Common myeloid progenitor, CD34-positive (primary cell): ENCODE data around the gene SLIT1.

Experiments used
- CTCF ChIA-PET: fragments of 350-600 bp; sonication (Branson Sonifier 250); formaldehyde crosslinking; loops from one replicate; lab custom pipeline; 2021; ENCODE audit warnings: antibody characterized with exemption; lab: Charles Lee
- POLR2A ChIA-PET: fragments of 350-600 bp; sonication (Branson Sonifier 250); formaldehyde crosslinking; loops from one replicate; lab custom pipeline; 2021; ENCODE audit warnings: antibody characterized with exemption; lab: Charles Lee
- DNase-seq, 3 donors: peaks; one replicate each; pipeline versions ENCODE4 v3.0.0 to v3.0.0-alpha.2; 2013
- H3K27ac ChIP-seq, 2 experiments: 1 replicate in 1 of 2; 2 replicates in 1 of 2; pipeline ENCODE4 v1.7.0; 2013; ENCODE audit warnings: inconsistent platforms in 2 of 2, low read length in 2 of 2, mild to moderate bottlenecking in 2 of 2, low read depth in 1 of 2, moderate library complexity in 1 of 2; ENCODE audit not compliant: severe bottlenecking in 2 of 2, insufficient read depth in 1 of 2, poor library complexity in 1 of 2
- H3K27me3 ChIP-seq, 5 experiments: replicated peaks in 2 of 5; 1 replicate in 3 of 5; 2 replicates in 2 of 5; pipeline versions ENCODE4 v1.6.1 to v1.7.0; 2013; ENCODE audit warnings: low read length in 4 of 5, mild to moderate bottlenecking in 2 of 5, moderate library complexity in 2 of 5, inconsistent platforms in 1 of 5; ENCODE audit not compliant: insufficient read depth in 5 of 5, control insufficient read depth in 4 of 5
- H3K36me3 ChIP-seq, 4 experiments: 1 replicate in 2 of 4; 2 replicates in 2 of 4; pipeline versions ENCODE4 v1.6.1 to v1.7.0; 2013; ENCODE audit warnings: low read length in 3 of 4, control low read depth in 1 of 4, mild to moderate bottlenecking in 1 of 4; ENCODE audit not compliant: control insufficient read depth in 4 of 4, insufficient read depth in 4 of 4
- H3K4me1 ChIP-seq, 4 experiments: 1 replicate in 3 of 4; 2 replicates in 1 of 4; pipeline versions ENCODE4 v1.6.1 to v1.7.1; 2013; ENCODE audit warnings: low read length in 3 of 4, mild to moderate bottlenecking in 3 of 4, control low read depth in 1 of 4, inconsistent platforms in 1 of 4, moderate library complexity in 1 of 4; ENCODE audit not compliant: control insufficient read depth in 4 of 4, insufficient read depth in 4 of 4; ENCODE audit errors: control extremely low read depth in 1 of 4
- H3K4me3 ChIP-seq, 7 experiments: 1 replicate in 4 of 7; 2 replicates in 3 of 7; pipeline versions ENCODE4 v1.5.1 to v1.7.0; 2013; ENCODE audit warnings: mild to moderate bottlenecking in 7 of 7, low read length in 6 of 7, moderate library complexity in 6 of 7, inconsistent platforms in 2 of 7, low read depth in 2 of 7, control low read depth in 1 of 7; ENCODE audit not compliant: insufficient read depth in 4 of 7, control insufficient read depth in 1 of 7; ENCODE audit errors: extremely low read depth in 1 of 7
- H3K9me3 ChIP-seq, 5 experiments: 1 replicate in 4 of 5; 2 replicates in 1 of 5; pipeline versions ENCODE4 v1.6.1 to v1.7.1; 2013; ENCODE audit warnings: low read length in 4 of 5, mild to moderate bottlenecking in 2 of 5, inconsistent platforms in 1 of 5, low read depth in 1 of 5, moderate library complexity in 1 of 5; ENCODE audit not compliant: control insufficient read depth in 4 of 5, insufficient read depth in 2 of 5; ENCODE audit errors: control extremely low read depth in 1 of 5
- WGBS: methylation state at CpG from one replicate; pipeline ENCODE4 v1.1.5; 2013; ENCODE audit not compliant: insufficient coverage; 5-methylcytosine and 5-hydroxymethylcytosine counted together

Gene SLIT1

GRCh38 chr10:97228130-97228774 is 42.5 kb upstream of the SLIT1 start:
- Histone ChIP-seq H3K4me1 (peaks cover 0 to 10% (median 1%) of the 10 kb centered on the region in 4 experiments), H3K36me3 (peaks cover 20 to 31% (median 24%) of the 10 kb centered on the region in 4 experiments), H3K9me3 (no peaks in the 10 kb centered on the region), H3K27ac (no peak overlapping the region), H3K4me3 (no peak overlapping the region), H3K27me3 (no peaks in the 10 kb centered on the region)
- ChIA-PET POLR2A (no interaction called here), CTCF (interaction anchor here (2.2 kb wide), 1 partner anchor 18 kb away, joined by 9 read pairs; no protein-coding TSS in a partner anchor)
- 100% methylated on average over 2 of the region's 3 CpGs for WGBS
- no peak for DNase-seq

- Histone ChIP-seq H3K9me3 (no peaks in the 10 kb centered on the region), H3K36me3 (peaks cover 25 to 38% (median 28%) of the 10 kb centered on the region in 4 experiments), H3K27ac (no peak overlapping the region), H3K4me1 (peaks cover 0 to 10% (median 1%) of the 10 kb centered on the region in 4 experiments), H3K4me3 (no peak overlapping the region), H3K27me3 (no peaks in the 10 kb centered on the region)
- ChIA-PET CTCF (interaction anchor here (0.7 to 3.9 kb wide), 5 partner anchors 9 to 149 kb away, joined by 3 to 33 read pairs (median 4); no protein-coding TSS in a partner anchor), POLR2A (no interaction called here)
- 100% methylated on average over 1 of the region's 4 CpGs for WGBS
- no peak for DNase-seq
Observed at GRCh38 chr10:97226398-97226797, 40.6 kb upstream of the SLIT1 start.

DNA sequence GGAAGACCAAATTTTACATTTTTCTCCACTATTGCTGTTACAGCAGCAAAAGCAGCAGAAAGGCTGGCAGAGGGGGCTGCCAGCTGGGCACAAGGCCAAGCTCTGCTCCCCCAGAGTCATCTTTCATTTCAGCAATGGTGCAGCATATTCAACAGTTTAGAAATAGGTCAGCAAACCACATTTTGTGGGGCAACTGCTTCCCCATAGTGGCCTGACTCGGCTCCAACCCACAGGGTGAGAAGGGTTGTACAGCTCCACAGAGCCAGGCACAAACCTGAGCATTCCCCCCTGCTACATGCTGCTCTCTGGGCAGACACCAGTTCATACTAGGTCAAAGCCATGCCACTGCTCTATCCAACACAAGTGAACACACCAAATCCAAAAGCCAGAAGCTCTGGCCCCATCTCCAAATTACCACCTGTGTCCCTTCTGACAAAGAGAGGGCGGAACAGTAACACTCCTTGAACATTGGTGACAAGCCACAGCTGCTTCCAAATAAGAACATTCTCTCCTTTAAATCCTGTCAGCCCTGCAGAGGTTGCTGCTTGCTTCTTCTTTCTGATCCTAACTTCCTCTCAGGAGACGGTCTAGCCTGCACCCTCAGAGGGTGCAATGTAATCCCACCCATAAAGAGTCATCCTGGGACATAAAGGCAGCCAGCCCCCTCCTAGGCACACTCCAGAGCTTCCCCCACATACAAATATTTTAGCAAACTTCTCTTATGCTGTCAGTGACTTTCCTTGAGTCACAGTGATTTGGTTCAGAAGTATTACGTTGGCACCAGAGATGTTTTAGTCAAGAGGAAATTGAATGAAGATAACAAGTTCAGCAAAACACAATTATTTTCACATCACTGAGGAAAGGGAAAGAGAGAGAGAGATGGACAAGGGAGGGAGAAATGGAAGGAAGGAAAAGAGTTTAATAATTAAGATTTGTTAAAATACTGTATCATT is 39.0 kb upstream of the SLIT1 start:
- ChIA-PET POLR2A (no interaction called here), CTCF (interaction anchor here (0.6 to 3.9 kb wide), 5 partner anchors 10 to 294 kb away, joined by 3 to 33 read pairs (median 4); no protein-coding TSS in a partner anchor)
- 71% methylated on average over 3 of the region's 4 CpGs for WGBS
- no peak for DNase-seq
- Histone ChIP-seq H3K27me3 (no peaks in the 10 kb centered on the region), H3K9me3 (no peaks in the 10 kb centered on the region), H3K27ac (no peak overlapping the region), H3K4me1 (peaks cover 0 to 10% (median 1%) of the 10 kb centered on the region in 4 experiments), H3K36me3 (peaks cover 25 to 34% (median 28%) of the 10 kb centered on the region in 4 experiments), H3K4me3 (no peak overlapping the region)

DNA sequence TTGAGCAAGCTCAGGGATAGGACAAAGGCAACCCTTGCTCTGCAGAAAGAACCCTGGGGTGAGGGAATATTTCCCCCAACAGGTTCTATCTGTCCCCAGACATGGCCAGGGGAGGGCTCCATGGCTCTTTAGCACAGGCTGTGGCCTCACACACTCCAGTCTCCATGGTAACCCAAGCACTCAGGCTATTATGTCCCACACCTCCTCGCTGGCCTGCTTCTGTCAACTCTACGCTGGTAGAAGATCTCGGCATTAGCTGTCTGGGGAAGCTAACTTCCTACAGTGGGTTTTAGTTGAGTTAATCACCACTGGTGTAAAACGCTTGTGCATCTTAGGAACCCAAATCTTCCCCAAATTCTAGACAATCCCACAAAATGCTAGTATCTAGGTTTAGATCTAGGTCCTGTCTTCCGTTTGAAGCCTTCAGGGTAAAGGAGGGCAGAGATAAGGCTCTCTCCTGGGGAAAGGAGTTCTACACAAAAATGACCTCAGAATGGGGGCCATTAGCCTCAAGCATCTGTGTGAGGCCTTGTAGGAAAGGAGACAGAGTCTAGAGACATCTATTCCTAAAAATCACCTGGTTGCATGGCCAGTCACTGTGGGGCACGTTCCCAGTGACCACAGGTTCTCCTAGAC is 36.7 kb upstream of the SLIT1 start:
- Histone ChIP-seq H3K4me3 (no peak overlapping the region), H3K9me3 (no peaks in the 10 kb centered on the region), H3K4me1 (peaks cover 0 to 21% (median 8%) of the 10 kb centered on the region in 4 experiments), H3K27me3 (no peaks in the 10 kb centered on the region), H3K36me3 (peaks cover 13 to 20% (median 15%) of the 10 kb centered on the region in 4 experiments), H3K27ac (no peak overlapping the region)
- POLR2A ChIA-PET = no interaction called here
- WGBS = 100% methylated on average over 4 of the region's 6 CpGs
- CTCF ChIA-PET = no interaction called here
- no peak for DNase-seq

DNA sequence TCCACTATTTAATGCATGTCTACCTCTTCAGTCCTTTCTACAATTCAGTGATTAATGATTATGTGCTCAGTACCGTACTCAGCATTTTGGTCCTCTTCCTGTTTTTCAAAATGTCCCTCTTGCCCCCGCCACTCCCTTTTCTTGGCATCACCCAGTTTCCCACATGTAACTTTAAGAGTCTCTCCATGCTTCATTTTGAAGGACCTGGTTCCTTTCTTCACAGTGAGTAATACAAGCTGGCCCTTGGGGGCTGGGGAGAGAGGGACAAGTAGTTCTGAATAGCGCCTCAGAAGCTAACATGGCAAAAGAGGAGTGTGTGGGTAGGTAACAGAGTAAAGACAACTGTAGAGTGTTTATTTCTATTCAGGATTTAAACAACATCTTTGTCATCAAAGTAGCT is 34.6 kb upstream of the SLIT1 start:
- WGBS = 100% methylated on average over 2 of the region's 3 CpGs
- H3K4me1 ChIP-seq = peaks cover 0 to 32% (median 15%) of the 10 kb centered on the region in 4 experiments
- CTCF ChIA-PET = interaction anchor here (0.7 to 5.3 kb wide), 4 partner anchors 10 to 148 kb away, joined by 3 to 25 read pairs (median 6); no protein-coding TSS in a partner anchor
- H3K4me3 ChIP-seq = no peak overlapping the region
- no peak for DNase-seq
- no peaks in the 10 kb centered on the region for H3K27me3 ChIP-seq
- H3K27ac ChIP-seq = no peak overlapping the region
- peaks cover 7 to 14% (median 9%) of the 10 kb centered on the region in 4 experiments for H3K36me3 ChIP-seq
- H3K9me3 ChIP-seq = no peaks in the 10 kb centered on the region
- POLR2A ChIA-PET = no interaction called here

- POLR2A ChIA-PET = interaction anchor here (0.6 kb wide), 1 partner anchor 1667 kb away, joined by 3 read pairs; no protein-coding TSS in a partner anchor
- Histone ChIP-seq H3K27me3 (no peaks in the 10 kb centered on the region), H3K27ac (no peak overlapping the region), H3K4me3 (no peak overlapping the region), H3K9me3 (no peaks in the 10 kb centered on the region), H3K36me3 (peaks cover 0 to 2% (median 0%) of the 10 kb centered on the region in 4 experiments), H3K4me1 (peaks cover 0 to 23% (median 14%) of the 10 kb centered on the region in 4 experiments)
- WGBS = no CpG with 5 or more reads among the region's 3 CpGs
- CTCF ChIA-PET = interaction anchor here (1.0 to 5.3 kb wide), 13 partner anchors 10 to 180 kb away, joined by 3 to 25 read pairs (median 5); no protein-coding TSS in a partner anchor
- DNase-seq = peak in 1 of 3 donors; percentile 64
Observed at GRCh38 chr10:97217299-97217698, 31.5 kb upstream of the SLIT1 start.
